HepG2 (cell line): Measurements from ENCODE around the gene SKIDA1. TPM values are rescaled to one million over a fixed set of nuclear protein-coding genes. Genes with fewer than 3 reads are reported as not detected.

Source experiments
- FUBP1 ChIP-seq: sonication (generic); formaldehyde crosslinking; IDR thresholded peaks from 2 replicates; pipeline ENCODE4 v1.5.1; 2020; ENCODE audit warnings: missing genetic modification reagents, mild to moderate bottlenecking, borderline replicate concordance
- GTF3A ChIP-seq: sonication (generic); formaldehyde crosslinking; conservative IDR thresholded peaks from 2 replicates; pipeline ENCODE4 v1.4.0; 2020; ENCODE audit warnings: mild to moderate bottlenecking, missing genetic modification reagents
- HNRNPL ChIP-seq: fragments of 200-400 bp; formaldehyde crosslinking; IDR thresholded peaks from 2 replicates; pipeline ENCODE4 v1.6.1; 2017; ENCODE audit warnings: mild to moderate bottlenecking, low read depth, low read length
- IKZF5 ChIP-seq: IDR thresholded peaks from 2 replicates; pipeline ENCODE4 v1.6.1; 2018; ENCODE audit warnings: missing genetic modification reagents, mild to moderate bottlenecking, missing compliant biosample characterization
- MED8 ChIP-seq: sonication (generic); formaldehyde crosslinking; IDR thresholded peaks from 2 replicates; pipeline ENCODE4 v1.8.1; 2023; ENCODE audit warnings: mild to moderate bottlenecking, missing genetic modification reagents; ENCODE audit not compliant: insufficient replicate concordance
- MIXL1 ChIP-seq: IDR thresholded peaks from 2 replicates; pipeline ENCODE4 v1.6.1; 2016
- NCOA2 ChIP-seq: sonication (generic); formaldehyde crosslinking; IDR thresholded peaks from 2 replicates; pipeline ENCODE4 v1.8.0; 2022; ENCODE audit warnings: inconsistent platforms
- NFATC3 ChIP-seq: sonication (generic); formaldehyde crosslinking; IDR thresholded peaks from 2 replicates; pipeline ENCODE4 v1.5.1; 2020; ENCODE audit warnings: mild to moderate bottlenecking, missing genetic modification reagents
- NFIB ChIP-seq: sonication (generic); formaldehyde crosslinking; IDR thresholded peaks from 2 replicates; pipeline ENCODE4 v1.9.0; 2021; ENCODE audit warnings: missing genetic modification reagents, mild to moderate bottlenecking, borderline replicate concordance
- PCBP1 ChIP-seq: fragments of 200-400 bp; formaldehyde crosslinking; IDR thresholded peaks from 2 replicates; pipeline ENCODE4 v1.6.1; 2017; ENCODE audit warnings: mild to moderate bottlenecking, low read depth, low read length, borderline replicate concordance
- PRDM10 ChIP-seq: sonication (generic); formaldehyde crosslinking; IDR thresholded peaks from 2 replicates; pipeline ENCODE4 v1.4.0; 2020; ENCODE audit warnings: low read depth, missing genetic modification reagents
- RBM22 ChIP-seq: fragments of 200-400 bp; formaldehyde crosslinking; optimal IDR thresholded peaks from 2 replicates; pipeline ENCODE3; 2017; ENCODE audit warnings: mild to moderate bottlenecking, low read length, moderate library complexity
- YY1 ChIP-seq: IDR thresholded peaks from 2 replicates; pipeline ENCODE4 v1.6.1; 2011; ENCODE audit warnings: low read length, low read depth, moderate library complexity, mild to moderate bottlenecking; ENCODE audit not compliant: insufficient read depth, insufficient replicate concordance
- ZNF280B ChIP-seq: sonication (generic); formaldehyde crosslinking; IDR thresholded peaks from 2 replicates; pipeline ENCODE4 v1.5.0; 2020; ENCODE audit warnings: missing genetic modification reagents, mild to moderate bottlenecking, borderline replicate concordance
- ZNF333 ChIP-seq: sonication (generic); formaldehyde crosslinking; IDR thresholded peaks from 2 replicates; pipeline ENCODE4 v1.4.0; 2020; ENCODE audit warnings: mild to moderate bottlenecking, missing genetic modification reagents, borderline replicate concordance
- ZNF33B ChIP-seq: sonication (generic); formaldehyde crosslinking; IDR thresholded peaks from 2 replicates; pipeline ENCODE4 v1.5.1; 2020; ENCODE audit warnings: mild to moderate bottlenecking, missing genetic modification reagents
- ZNF350 ChIP-seq: sonication (generic); formaldehyde crosslinking; IDR thresholded peaks from 2 replicates; pipeline ENCODE4 v1.4.0; 2020; ENCODE audit warnings: mild to moderate bottlenecking, low read depth, missing genetic modification reagents, borderline replicate concordance
- ZNF431 ChIP-seq: sonication (generic); formaldehyde crosslinking; IDR thresholded peaks from 2 replicates; pipeline ENCODE4 v1.9.0; 2022; ENCODE audit warnings: missing genetic modification reagents, low read depth, mild to moderate bottlenecking, borderline replicate concordance
- ZNF530 ChIP-seq: sonication (generic); formaldehyde crosslinking; IDR thresholded peaks from 2 replicates; pipeline ENCODE4 v1.5.0; 2020; ENCODE audit warnings: low read depth, mild to moderate bottlenecking, missing genetic modification reagents
- ZNF550 ChIP-seq: sonication (generic); formaldehyde crosslinking; IDR thresholded peaks from 2 replicates; pipeline ENCODE4 v1.4.0; 2020; ENCODE audit warnings: mild to moderate bottlenecking, missing genetic modification reagents, borderline replicate concordance
- ZNF724P ChIP-seq: sonication (generic); formaldehyde crosslinking; IDR thresholded peaks from 2 replicates; pipeline ENCODE4 v1.8.0; 2022; ENCODE audit warnings: missing genetic modification reagents, borderline replicate concordance
- polyA plus RNA-seq, 8 experiments: library from polyadenylated mRNA; depleted of rRNA in 3 of 8; stranded (reverse) in 7 of 8; unstranded in 1 of 8; fragments of >200 nt; fragmentation: Illumina TruSeq in 4 of 8; extraction: Trizol in 4 of 8; gene quantifications; 2 replicates each; pipeline versions ENCODE4 v1.2.1 to v1.2.3, GENCODE V29; 2011 to 2016; ENCODE audit warnings: low read depth in 4 of 8, missing spikeins in 1 of 8, mixed read lengths in 1 of 8; ENCODE audit not compliant: insufficient read depth in 1 of 8
- total RNA-seq, 5 experiments: library from RNA; depleted of rRNA; stranded (reverse); fragments of >200 nt; fragmentation: Illumina TruSeq; extraction: Trizol; gene quantifications; 2 replicates each; pipeline ENCODE4 v1.2.3, GENCODE V29; 2016; ENCODE audit warnings: low read depth in 1 of 5

The SKIDA1 gene
- total and polyA plus RNA-seq, 2 of the 13 experiments (the other 11 are each of a cell fraction or from before 2014, with no cell fraction given): 0.73 to 1.5 TPM

- TF ChIP-seq YY1 (peak; percentile 90), ZNF530 (CRISPR knock-in tag) (0 out of 2 replicates have a peak, but pooled peaks have one; percentile 27), HNRNPL (0 out of 2 replicates have a peak, but pooled peaks have one; percentile 19), MED8 (peak; percentile 97), ZNF724P (peak; percentile 98), ZNF33B (CRISPR knock-in tag) (no peak), RBM22 (no peak), ZNF280B (CRISPR knock-in tag) (peak; percentile 81; the same call in 1 of the 2 replicates), ZNF431 (CRISPR knock-in tag) (peak; percentile 94; the same call in 1 of the 2 replicates), PCBP1 (peak; percentile 98), NCOA2 (CRISPR knock-in tag) (peak; percentile 88), ZNF550 (CRISPR knock-in tag) (peak; percentile 86; the same call in 1 of the 2 replicates), MIXL1 (CRISPR knock-in tag) (peak; percentile 92), PRDM10 (no peak; the same call in 1 of the 2 replicates), FUBP1 (CRISPR knock-in tag) (peak; percentile 96; the same call in 1 of the 2 replicates), IKZF5 (CRISPR knock-in tag) (peak; percentile 91; the same call in 1 of the 2 replicates), ZNF333 (CRISPR knock-in tag) (peak; percentile 28), ZNF350 (CRISPR knock-in tag) (peak; percentile 80), NFIB (CRISPR knock-in tag) (no peak), NFATC3 (CRISPR knock-in tag) (no peak), GTF3A (CRISPR knock-in tag) (peak; percentile 25; the same call in 1 of the 2 replicates)
These were observed 29.6 kb downstream of the SKIDA1 start (continued) for GRCh38 chr10:21495752-21496342.
